HT1080 (cell line): ENCODE results near the gene ATP13A4. TPM values are rescaled to one million over a fixed set of nuclear protein-coding genes. Genes with fewer than 3 reads are reported as not detected.
"Not testable (repeated sequence)": the region's sequence is repeated elsewhere in the genome, so short reads cannot be mapped to it uniquely, and the experiment has no call there.

Experiments used
- DNase-seq: peaks from one replicate; pipeline ENCODE4 v3.0.0-alpha.2; 2015; ENCODE audit warnings: low read depth
- total RNA-seq: library from RNA; depleted of rRNA; stranded (reverse); fragments of >200 nt; shearing (Covaris generic); gene quantifications from 2 replicates; pipeline ENCODE4 v1.2.3, GENCODE V29; 2014

ATP13A4 gene
- total RNA-seq, 1 experiment from 2014 or later, result not detected

GRCh38 chr3:193563426-193563825 is 8.7 kb upstream of the ATP13A4 start:
- no peak for DNase-seq

- no peak for DNase-seq
Measured at GRCh38 chr3:193560870-193561269, 6.2 kb upstream of the ATP13A4 start.

GRCh38 chr3:193560091-193560490 is 5.4 kb upstream of the ATP13A4 start:
- DNase-seq, result no peak

GRCh38 chr3:193559100-193559499 is 4.4 kb upstream of the ATP13A4 start:
- DNase-seq, result peak; percentile 53

- DNase-seq, result no peak
Measured at GRCh38 chr3:193556841-193557240, 2.1 kb upstream of the ATP13A4 start.

- DNase-seq, result no peak
Measured at GRCh38 chr3:193553586-193553985, 1.1 kb downstream of the ATP13A4 start.

- DNase-seq, result no peak
Measured at GRCh38 chr3:193552923-193553322, 1.8 kb downstream of the ATP13A4 start.

GRCh38 chr3:193548406-193548805 is 6.3 kb downstream of the ATP13A4 start:
- peak; percentile 52 for DNase-seq

GRCh38 chr3:193546129-193546528 is 8.6 kb downstream of the ATP13A4 start:
- DNase-seq, result peak; percentile 15

- DNase-seq, result no peak
Measured at GRCh38 chr3:193545304-193545703, 9.4 kb downstream of the ATP13A4 start.

- DNase-seq, result no peak
Measured at GRCh38 chr3:193544289-193544688, 10.4 kb downstream of the ATP13A4 start.

GRCh38 chr3:193530231-193531165 is 24.2 kb downstream of the ATP13A4 start:
- peak; percentile 36 for DNase-seq

GRCh38 chr3:193526085-193526484 is 28.6 kb downstream of the ATP13A4 start:
- not testable (repeated sequence) for DNase-seq

- no peak for DNase-seq
Measured at GRCh38 chr3:193522473-193522872, 32.2 kb downstream of the ATP13A4 start.

- DNase-seq, result no peak
Measured at GRCh38 chr3:193520738-193521137, 34.0 kb downstream of the ATP13A4 start.

GRCh38 chr3:193515966-193516365 is 38.7 kb downstream of the ATP13A4 start:
- DNase-seq, result no peak

GRCh38 chr3:193510154-193510553 is 44.5 kb downstream of the ATP13A4 start:
- DNase-seq, result no peak

- DNase-seq, result peak; percentile 13
Measured at GRCh38 chr3:193509103-193509965, 45.4 kb downstream of the ATP13A4 start.

- no peak for DNase-seq
Measured at GRCh38 chr3:193508108-193508507, 46.6 kb downstream of the ATP13A4 start.

- peak; percentile 70 for DNase-seq
Measured at GRCh38 chr3:193507566-193507965, 47.1 kb downstream of the ATP13A4 start.

GRCh38 chr3:193506921-193507320 is 47.8 kb downstream of the ATP13A4 start:
- no peak for DNase-seq

- no peak for DNase-seq
Measured at GRCh38 chr3:193502871-193503270, 51.8 kb downstream of the ATP13A4 start.
